Frontal cortex (tissue), 4 donors: Measurements from ENCODE around the gene STIP1. TPM values are rescaled to one million over a fixed set of nuclear protein-coding genes. Genes with fewer than 3 reads are reported as not detected.

ENCODE experiments used
- DNase-seq, 2 donors: peaks; one replicate each; pipeline ENCODE4 v3.0.0; 2012; ENCODE audit warnings: low spot score in 2 of 2
- FAIRE-seq: peaks from 2 replicates; lab custom pipeline; 2012; peaks lifted over from hg19 to GRCh38; lab: Jason Lieb, UNC
- total RNA-seq: library from RNA; depleted of rRNA; stranded (reverse); fragments of >200 nt; gene quantifications from one replicate; pipeline ENCODE4 v1.2.3, GENCODE V29; 2014
- donor health status: control.
- donor health status: control.
- donor health status: control.

STIP1 gene
- total RNA-seq, 1 donor from 2014 or later = 91.7 TPM

GRCh38 chr11:64186492-64187165 lies 658 bp downstream of the STIP1 start:
- FAIRE-seq = no peak
- DNase-seq = no peak

GRCh38 chr11:64192434-64192833 lies 6.5 kb downstream of the STIP1 start:
- no peak for DNase-seq
- FAIRE-seq = no peak

DNA sequence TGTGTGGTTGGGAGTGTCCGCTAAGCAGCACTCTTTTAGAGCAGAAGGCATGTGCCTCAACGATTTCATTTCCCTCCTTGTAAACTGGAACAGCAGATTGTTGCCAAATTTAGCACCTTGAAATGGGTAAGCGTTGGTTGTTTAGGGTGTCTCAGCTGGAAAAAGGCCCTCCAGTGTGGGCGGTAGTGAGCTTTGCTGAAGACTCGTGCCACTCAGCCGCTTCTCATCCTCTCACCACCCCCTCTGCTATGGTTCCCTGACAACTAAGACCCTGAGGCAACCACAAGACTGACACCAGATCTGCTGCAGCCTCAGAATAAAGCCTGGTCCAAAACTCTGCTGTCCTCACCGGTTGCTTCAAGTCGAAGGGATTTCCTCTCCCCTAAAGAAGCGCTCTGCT lies 10.7 kb downstream of the STIP1 start:
- no peak for FAIRE-seq
- DNase-seq = no peak

- DNase-seq (no peak), FAIRE-seq (no peak)
Measured at GRCh38 chr11:64198511-64198910, 12.5 kb downstream of the STIP1 start.

- no peak for FAIRE-seq
- no peak for DNase-seq
Measured at GRCh38 chr11:64201543-64201942, 15.6 kb downstream of the STIP1 start.

- no peak for DNase-seq
- no peak for FAIRE-seq
Measured at GRCh38 chr11:64202992-64203391, 17.0 kb downstream of the STIP1 start.

DNA sequence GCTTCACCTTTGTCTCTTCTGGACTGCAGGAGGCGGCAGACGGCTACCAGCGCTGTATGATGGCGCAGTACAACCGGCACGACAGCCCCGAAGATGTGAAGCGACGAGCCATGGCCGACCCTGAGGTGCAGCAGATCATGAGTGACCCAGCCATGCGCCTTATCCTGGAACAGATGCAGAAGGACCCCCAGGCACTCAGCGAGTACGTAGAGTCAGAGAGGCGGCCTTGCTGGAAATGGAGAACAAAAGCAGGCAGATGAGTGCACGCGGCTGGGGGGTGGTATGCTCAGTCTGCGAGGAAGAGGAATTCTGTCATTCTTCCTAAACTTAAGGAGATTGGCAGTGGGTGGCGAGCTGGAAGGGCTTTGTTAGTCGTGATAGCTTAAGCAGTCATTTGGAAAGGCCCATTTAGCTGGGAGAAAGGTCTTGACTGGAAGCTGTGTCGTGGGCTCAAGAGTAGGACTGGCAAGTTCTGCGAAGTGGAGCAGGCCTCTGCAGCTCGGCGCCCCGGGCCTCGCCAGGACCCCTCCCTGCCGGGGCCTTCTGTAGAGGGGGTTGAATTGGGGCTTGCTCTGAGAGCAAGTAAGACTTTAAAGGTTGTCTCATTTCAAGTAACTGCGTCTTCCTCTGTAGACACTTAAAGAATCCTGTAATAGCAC lies 17.6 kb downstream of the STIP1 start:
- DNase-seq (no peak), FAIRE-seq (no peak)

DNA sequence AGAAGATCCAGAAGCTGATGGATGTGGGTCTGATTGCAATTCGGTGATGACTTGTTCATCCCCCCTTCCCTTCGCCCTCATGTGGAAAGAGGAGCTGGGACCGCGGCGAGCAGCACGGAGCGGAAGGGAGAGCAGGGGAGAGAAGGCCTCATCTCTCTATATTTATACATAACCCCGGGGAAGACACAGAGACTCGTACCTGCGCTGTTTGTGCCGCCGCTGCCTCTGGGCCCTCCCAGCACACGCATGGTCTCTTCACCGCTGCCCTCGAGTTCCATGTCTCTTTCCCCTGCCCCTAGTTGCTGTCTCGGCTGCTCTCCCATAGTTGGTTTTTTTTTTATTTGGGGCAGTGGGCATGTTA lies 18.1 kb downstream of the STIP1 start:
- no peak for DNase-seq
- no peak for FAIRE-seq

DNA sequence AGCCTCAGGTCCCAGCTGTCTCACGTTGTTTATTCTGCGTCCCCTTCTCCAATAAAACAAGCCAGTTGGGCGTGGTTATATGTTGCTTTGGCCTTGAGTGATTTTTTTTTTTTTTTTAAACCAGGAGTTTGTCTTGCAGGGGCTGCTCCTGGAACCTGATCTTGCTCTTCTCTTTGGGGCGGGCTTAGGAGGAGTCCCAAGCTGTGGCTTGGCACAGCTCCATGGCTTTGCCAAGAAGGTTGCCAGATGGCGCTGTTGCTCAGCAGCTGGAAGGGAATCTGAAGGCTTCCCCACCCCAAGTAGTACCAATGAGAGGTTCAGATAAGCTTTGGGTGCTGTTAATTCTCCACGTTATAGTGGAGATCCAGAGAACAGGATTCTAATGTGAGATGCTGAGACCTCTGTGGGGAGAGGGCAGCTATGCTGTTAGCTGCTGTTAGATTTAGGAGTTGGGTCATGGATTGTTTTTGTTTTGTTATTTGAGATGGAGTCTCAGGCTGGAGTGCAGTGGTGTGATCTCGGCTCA lies 18.6 kb downstream of the STIP1 start:
- peak; percentile 79 to 92 for DNase-seq
- FAIRE-seq = no peak

DNA sequence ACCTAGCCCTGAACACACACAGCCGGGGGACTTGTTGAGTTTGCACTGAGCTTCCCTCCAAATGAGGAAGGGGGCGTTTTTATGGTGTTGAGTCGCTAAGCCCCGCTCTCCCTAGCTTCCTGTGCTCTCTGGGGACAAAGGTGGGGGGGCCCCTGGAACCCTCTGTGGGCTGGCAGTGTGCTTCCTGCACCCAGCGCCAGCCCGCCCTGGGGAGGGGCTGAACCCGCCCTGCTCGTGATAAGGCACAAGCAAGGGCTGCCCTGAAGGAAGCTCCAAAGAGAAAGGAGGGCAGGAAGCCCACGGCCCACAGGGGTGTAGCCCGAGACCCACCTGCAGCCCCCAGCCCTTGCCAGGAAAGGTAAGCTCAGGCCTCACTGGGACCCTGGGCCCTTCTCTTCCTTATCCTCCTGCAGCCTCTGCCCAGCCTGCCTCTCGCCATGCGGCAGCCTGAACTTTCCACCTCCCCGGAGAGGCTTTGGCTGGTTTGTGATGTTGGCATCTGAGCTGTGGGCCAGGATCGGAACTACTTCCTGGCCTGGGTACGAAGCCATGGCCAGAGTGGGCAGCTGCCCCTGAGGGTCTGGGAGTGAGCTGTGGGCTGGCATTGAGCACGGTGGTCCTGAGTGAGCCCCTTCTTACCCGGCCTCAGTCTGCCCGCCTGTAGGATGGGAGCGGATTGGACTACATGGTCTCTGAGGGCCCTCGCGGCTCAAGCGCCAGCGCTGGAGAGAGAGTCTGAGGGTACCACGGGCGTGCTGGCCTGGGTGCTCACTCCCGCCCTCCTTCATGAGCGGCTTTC lies 20.7 kb downstream of the STIP1 start, which contains the start of gene FERMT3:
TSS of gene FERMT3 (plus strand) at position 265 of the 799 bp plus-strand sequence. CDS start 644 bp downstream, outside the sequence.
- DNase-seq = peak in 1 of 2 donors; percentile 20
- FAIRE-seq = no peak

DNA sequence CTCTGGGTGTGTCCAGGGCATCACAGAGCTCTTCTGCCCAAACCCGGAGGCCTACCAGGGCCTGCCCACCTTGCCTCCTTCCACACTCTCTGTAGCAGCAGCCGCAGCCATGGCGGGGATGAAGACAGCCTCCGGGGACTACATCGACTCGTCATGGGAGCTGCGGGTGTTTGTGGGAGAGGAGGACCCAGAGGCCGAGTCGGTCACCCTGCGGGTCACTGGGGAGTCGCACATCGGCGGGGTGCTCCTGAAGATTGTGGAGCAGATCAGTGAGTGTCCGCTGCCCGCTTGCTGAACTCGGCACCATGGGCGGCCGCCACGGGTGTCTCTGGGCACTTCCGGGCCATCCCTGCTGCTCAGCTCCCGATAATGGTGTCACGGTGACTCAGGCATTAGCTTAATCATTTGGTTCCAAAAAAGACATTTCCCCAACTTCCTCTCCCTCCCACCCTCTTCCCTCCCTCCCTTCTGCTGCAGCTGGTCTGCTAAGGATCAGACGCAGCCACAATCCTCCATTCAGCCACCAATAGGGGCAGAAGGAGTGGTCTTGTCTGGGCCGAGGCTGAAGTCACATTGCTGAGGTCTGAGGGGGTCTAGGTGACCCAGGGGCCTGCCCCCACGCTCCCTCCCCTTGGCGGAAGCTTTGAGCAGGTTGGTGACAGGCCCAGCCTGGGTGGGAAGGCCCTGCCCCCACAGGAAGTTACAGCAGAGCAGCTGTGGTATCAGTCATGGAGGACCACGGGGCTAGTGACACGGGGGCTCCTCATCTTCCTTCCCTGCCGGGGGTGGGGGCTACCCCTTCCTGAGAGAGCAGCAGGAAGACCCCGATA lies 21.5 kb downstream of the STIP1 start:
- DNase-seq = peak; percentile 47 to 65
- FAIRE-seq = no peak

- DNase-seq (peak in 1 of 2 donors; percentile 16), FAIRE-seq (no peak)
Measured at GRCh38 chr11:64208086-64208795, 22.3 kb downstream of the STIP1 start.

- no peak for FAIRE-seq
- DNase-seq = no peak
Measured at GRCh38 chr11:64208796-64209562, 23.0 kb downstream of the STIP1 start.

DNA sequence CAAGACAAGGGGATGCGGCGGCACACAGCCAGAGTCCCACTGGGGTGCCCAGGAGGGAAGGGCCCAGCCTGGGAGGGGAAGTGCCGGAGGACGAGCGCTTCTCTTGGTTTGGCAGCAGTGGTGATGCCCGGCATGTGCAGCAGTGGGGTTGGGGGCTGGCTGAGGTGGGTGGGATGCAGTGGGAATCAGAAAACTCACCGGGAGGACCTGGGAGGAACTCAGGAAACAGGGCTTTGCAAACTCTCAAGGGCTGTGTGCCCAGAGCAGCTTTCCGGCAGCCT lies 23.5 kb downstream of the STIP1 start:
- FAIRE-seq (no peak), DNase-seq (no peak)

DNA sequence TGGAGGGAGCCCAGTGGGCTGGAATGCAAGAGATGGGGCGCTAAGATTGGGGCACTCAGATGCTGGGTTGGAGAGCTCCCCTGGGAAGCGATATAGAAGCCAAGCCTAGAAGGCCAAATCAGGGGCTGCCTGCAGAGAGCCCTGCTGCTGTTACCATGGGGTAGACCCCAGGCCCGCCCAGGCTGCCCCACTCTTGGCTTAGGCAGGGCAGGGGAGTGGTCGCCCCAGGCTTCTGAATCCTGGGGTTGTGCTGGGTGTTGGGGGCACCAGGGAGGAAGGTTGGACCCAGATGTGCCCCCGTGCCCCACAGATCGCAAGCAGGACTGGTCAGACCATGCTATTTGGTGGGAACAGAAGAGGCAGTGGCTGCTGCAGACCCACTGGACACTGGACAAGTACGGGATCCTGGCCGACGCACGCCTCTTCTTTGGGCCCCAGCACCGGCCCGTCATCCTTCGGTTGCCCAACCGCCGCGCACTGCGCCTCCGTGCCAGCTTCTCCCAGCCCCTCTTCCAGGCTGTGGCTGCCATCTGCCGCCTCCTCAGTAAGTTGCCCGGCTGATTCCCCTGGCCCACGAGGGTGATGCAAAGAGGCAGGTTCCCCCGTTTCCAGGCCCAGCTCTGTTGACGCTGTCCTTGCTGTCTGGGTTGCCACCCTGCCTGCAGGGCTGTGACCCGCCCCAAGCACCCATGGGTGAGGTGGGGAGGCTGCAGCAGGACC lies 24.5 kb downstream of the STIP1 start:
- FAIRE-seq (no peak), DNase-seq (no peak)

GRCh38 chr11:64211181-64211872 lies 25.4 kb downstream of the STIP1 start:
- FAIRE-seq (no peak), DNase-seq (no peak)

- DNase-seq (no peak), FAIRE-seq (no peak)
Measured at GRCh38 chr11:64216879-64217278, 30.9 kb downstream of the STIP1 start.
